ENCODE measurements around the gene TMPRSS15.

DNA sequence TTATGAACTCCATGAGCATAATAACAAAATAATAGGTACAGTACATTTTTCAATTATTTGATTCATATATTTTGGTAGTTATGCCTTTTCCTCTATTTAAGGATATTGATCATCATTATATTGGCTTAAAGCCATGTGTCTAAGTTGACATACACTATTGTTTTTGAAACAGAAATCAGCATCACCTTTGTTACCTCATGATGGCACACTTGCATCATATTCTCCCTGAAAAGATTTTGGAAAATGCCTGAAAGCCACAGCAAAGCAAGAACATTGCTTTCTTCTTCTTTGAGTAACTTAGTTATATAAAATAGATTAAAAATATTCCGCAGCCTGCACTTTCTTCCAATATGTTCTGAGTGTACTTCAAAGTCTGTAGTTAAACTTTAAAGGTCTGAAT, 33.3 kb downstream of the TMPRSS15 start:
- TF ChIP-seq, protein P1, sequence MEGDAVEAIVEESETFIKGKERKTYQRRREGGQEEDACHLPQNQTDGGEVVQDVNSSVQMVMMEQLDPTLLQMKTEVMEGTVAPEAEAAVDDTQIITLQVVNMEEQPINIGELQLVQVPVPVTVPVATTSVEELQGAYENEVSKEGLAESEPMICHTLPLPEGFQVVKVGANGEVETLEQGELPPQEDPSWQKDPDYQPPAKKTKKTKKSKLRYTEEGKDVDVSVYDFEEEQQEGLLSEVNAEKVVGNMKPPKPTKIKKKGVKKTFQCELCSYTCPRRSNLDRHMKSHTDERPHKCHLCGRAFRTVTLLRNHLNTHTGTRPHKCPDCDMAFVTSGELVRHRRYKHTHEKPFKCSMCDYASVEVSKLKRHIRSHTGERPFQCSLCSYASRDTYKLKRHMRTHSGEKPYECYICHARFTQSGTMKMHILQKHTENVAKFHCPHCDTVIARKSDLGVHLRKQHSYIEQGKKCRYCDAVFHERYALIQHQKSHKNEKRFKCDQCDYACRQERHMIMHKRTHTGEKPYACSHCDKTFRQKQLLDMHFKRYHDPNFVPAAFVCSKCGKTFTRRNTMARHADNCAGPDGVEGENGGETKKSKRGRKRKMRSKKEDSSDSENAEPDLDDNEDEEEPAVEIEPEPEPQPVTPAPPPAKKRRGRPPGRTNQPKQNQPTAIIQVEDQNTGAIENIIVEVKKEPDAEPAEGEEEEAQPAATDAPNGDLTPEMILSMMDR (IDR thresholded peaks at IDR 0.05), result no peak
- no peak for TF ChIP-seq POLR2A (IDR thresholded peaks at IDR 0.05)
